ENCODE measurements around the gene KRTAP12-1. TPM values are rescaled to one million over a fixed set of nuclear protein-coding genes. Genes with fewer than 3 reads are reported as not detected.

KRTAP12-1 gene
- total RNA-seq, 1 donor: not detected

DNA sequence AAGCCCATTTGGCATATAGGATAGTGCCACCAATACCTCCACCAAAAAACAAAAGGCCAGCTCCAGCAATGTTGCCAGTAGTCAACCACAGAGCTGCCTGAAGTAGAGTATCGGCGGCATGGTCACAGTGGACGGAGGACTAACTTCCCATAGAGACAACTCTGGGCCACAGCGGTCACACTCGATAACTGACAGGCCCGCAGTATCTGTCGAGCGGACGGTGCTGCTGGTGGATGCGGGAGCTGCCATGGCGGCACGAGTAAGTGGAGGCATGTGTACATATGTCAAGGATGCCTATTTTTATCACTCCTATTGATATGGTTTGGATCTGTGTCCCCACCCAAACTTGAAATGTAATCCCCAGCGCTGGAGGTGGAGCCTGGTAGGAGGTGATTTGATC is 4.1 kb downstream of the KRTAP12-1 start:
- Histone ChIP-seq H3K79me2 (ENCODE audit: insufficient read depth, low read length) (no peaks in the 10 kb centered on the region), H3K4me3 (ENCODE audit: insufficient read depth, low read length) (no peak overlapping the region), H3K4me2 (ENCODE audit: insufficient read depth, low read length) (no peak overlapping the region), H3K36me3 (ENCODE audit: insufficient read depth, low read length) (no peaks in the 10 kb centered on the region), H3K27me3 (ENCODE audit: insufficient read depth, low read length) (peaks cover 14% of the 10 kb centered on the region), H3K9me3 (ENCODE audit: low read depth, low read length) (no peaks in the 10 kb centered on the region), H4K20me1 (ENCODE audit: insufficient read depth, low read length) (no peaks in the 10 kb centered on the region), H2AFZ (ENCODE audit: low read length) (no peak overlapping the region), H3K27ac (ENCODE audit: low read depth, low read length) (no peak overlapping the region), H3K4me1 (ENCODE audit: insufficient read depth, low read length) (no peaks in the 10 kb centered on the region)
- DNase-seq (ENCODE audit: insufficient read length, low spot score, missing footprints): no peak
- TF ChIP-seq, protein P1, sequence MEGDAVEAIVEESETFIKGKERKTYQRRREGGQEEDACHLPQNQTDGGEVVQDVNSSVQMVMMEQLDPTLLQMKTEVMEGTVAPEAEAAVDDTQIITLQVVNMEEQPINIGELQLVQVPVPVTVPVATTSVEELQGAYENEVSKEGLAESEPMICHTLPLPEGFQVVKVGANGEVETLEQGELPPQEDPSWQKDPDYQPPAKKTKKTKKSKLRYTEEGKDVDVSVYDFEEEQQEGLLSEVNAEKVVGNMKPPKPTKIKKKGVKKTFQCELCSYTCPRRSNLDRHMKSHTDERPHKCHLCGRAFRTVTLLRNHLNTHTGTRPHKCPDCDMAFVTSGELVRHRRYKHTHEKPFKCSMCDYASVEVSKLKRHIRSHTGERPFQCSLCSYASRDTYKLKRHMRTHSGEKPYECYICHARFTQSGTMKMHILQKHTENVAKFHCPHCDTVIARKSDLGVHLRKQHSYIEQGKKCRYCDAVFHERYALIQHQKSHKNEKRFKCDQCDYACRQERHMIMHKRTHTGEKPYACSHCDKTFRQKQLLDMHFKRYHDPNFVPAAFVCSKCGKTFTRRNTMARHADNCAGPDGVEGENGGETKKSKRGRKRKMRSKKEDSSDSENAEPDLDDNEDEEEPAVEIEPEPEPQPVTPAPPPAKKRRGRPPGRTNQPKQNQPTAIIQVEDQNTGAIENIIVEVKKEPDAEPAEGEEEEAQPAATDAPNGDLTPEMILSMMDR (IDR thresholded peaks at IDR 0.05; ENCODE audit: extremely low read depth, low read depth, low read length): no peak

DNA sequence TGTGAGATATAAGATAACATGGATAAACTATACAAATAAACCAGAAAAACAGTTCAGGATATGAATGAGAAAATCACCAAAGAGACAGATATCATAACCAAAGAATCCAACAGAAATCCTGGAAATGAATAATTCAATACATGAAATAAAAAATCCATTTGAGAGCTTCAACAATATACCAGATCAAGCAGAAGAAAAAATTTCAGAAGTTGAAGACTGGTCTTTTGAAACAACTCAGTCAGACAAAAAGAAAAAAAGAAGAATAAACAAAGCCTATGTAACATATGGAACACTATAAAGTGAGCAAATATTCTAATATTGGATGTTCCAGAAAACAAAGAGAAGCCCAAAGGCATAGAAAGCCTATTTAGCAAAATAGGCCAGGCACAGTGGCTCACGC is 10.1 kb downstream of the KRTAP12-1 start:
- H3K4me2 ChIP-seq (ENCODE audit: insufficient read depth, low read length): no peak overlapping the region
- TF ChIP-seq, protein P1 (IDR thresholded peaks at IDR 0.05; ENCODE audit: extremely low read depth, low read depth, low read length): no peak
- H3K27ac ChIP-seq (ENCODE audit: low read depth, low read length): no peak overlapping the region
- H4K20me1 ChIP-seq (ENCODE audit: insufficient read depth, low read length): no peaks in the 10 kb centered on the region
- no peak for DNase-seq (ENCODE audit: insufficient read length, low spot score, missing footprints)
- H3K9me3 ChIP-seq (ENCODE audit: low read depth, low read length): no peaks in the 10 kb centered on the region
- peaks cover 12% of the 10 kb centered on the region for H3K27me3 ChIP-seq (ENCODE audit: insufficient read depth, low read length)
- H3K79me2 ChIP-seq (ENCODE audit: insufficient read depth, low read length): no peaks in the 10 kb centered on the region
- H3K4me3 ChIP-seq (ENCODE audit: insufficient read depth, low read length): no peak overlapping the region
- no peaks in the 10 kb centered on the region for H3K36me3 ChIP-seq (ENCODE audit: insufficient read depth, low read length)
- H3K4me1 ChIP-seq (ENCODE audit: insufficient read depth, low read length): no peaks in the 10 kb centered on the region
- no peak overlapping the region for H2AFZ ChIP-seq (ENCODE audit: low read length)

DNA sequence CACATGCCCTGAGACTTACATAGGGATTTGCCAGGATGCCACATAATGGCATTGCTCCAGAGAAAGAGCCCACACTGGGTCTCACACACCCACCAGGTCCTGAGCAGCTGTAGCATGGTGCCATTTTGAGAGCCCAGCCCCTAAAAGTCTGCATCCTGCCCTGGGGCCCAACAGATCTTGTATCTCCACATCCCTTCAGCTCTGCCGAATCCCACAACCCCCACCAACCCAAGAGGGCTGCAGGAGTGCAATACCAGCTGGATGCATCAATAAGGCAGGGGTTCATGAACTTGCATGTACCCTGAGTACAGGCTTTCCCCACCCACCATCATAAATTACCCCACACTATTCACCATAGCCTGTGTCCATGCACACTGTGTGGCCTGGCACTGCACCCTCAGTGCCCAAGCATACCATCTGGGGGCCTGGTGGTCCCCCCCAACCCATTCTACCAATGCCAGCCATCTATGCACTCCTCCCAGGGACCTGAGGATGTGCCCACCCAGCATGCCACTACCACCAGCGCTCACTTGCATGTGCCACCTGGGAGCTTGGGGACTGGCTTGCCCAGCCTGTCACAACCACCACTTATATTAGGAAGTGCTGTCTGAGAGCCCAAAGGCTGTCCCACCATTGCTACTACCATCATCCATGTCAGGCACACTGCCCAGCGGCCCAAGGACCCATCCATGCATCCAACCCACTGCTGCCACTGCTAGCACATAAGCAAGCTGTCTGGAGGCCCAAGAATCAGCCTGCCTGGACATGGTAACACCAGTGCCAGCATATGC is 11.1 kb downstream of the KRTAP12-1 start:
- no peaks in the 10 kb centered on the region for H3K9me3 ChIP-seq (ENCODE audit: low read depth, low read length)
- no peaks in the 10 kb centered on the region for H4K20me1 ChIP-seq (ENCODE audit: insufficient read depth, low read length)
- H3K79me2 ChIP-seq (ENCODE audit: insufficient read depth, low read length): no peaks in the 10 kb centered on the region
- H3K4me2 ChIP-seq (ENCODE audit: insufficient read depth, low read length): no peak overlapping the region
- no peak for DNase-seq (ENCODE audit: insufficient read length, low spot score, missing footprints)
- H3K4me1 ChIP-seq (ENCODE audit: insufficient read depth, low read length): no peaks in the 10 kb centered on the region
- H3K27me3 ChIP-seq (ENCODE audit: insufficient read depth, low read length): peaks cover 5% of the 10 kb centered on the region
- no peaks in the 10 kb centered on the region for H3K36me3 ChIP-seq (ENCODE audit: insufficient read depth, low read length)
- TF ChIP-seq, protein P1 (IDR thresholded peaks at IDR 0.05; ENCODE audit: extremely low read depth, low read depth, low read length): no peak
- no peak overlapping the region for H3K27ac ChIP-seq (ENCODE audit: low read depth, low read length)
- no peak overlapping the region for H3K4me3 ChIP-seq (ENCODE audit: insufficient read depth, low read length)
- H2AFZ ChIP-seq (ENCODE audit: low read length): no peak overlapping the region

DNA sequence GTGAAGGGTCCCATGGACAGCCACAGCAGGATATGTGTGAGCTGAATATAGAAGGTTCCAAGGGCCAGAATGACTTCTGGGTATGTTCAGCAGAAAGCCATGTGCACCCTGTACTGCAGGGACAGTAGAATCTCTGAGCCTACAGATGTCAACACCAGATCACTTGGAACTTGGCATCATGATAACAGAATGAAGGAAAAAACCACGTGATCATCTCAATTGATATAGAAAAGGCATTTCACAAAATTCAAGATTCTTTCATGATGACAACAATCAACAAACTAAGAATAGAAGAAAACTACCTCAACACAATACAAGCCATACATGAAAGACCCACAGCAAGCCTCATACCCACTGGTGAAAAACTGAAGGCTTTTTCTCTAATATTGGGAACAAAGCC is 14.4 kb downstream of the KRTAP12-1 start:
- Histone ChIP-seq H3K9me3 (ENCODE audit: low read depth, low read length) (no peaks in the 10 kb centered on the region), H3K4me2 (ENCODE audit: insufficient read depth, low read length) (no peak overlapping the region), H3K4me3 (ENCODE audit: insufficient read depth, low read length) (no peak overlapping the region), H3K27me3 (ENCODE audit: insufficient read depth, low read length) (no peaks in the 10 kb centered on the region), H3K27ac (ENCODE audit: low read depth, low read length) (no peak overlapping the region), H3K79me2 (ENCODE audit: insufficient read depth, low read length) (no peaks in the 10 kb centered on the region), H4K20me1 (ENCODE audit: insufficient read depth, low read length) (no peaks in the 10 kb centered on the region), H2AFZ (ENCODE audit: low read length) (no peak overlapping the region), H3K4me1 (ENCODE audit: insufficient read depth, low read length) (no peaks in the 10 kb centered on the region), H3K36me3 (ENCODE audit: insufficient read depth, low read length) (no peaks in the 10 kb centered on the region)
- DNase-seq (ENCODE audit: insufficient read length, low spot score, missing footprints): no peak
- TF ChIP-seq, protein P1 (IDR thresholded peaks at IDR 0.05; ENCODE audit: extremely low read depth, low read depth, low read length): no peak
